ENCODE measurements around the gene SHROOM2. TPM values are rescaled to one million over a fixed set of nuclear protein-coding genes. Genes with fewer than 3 reads are reported as not detected.
A peak's percentile ranks its signal among the peaks of the same experiment; 100 is the strongest.

SHROOM2 gene
- polyA plus RNA-seq, 1 experiment = 1.1 TPM

- CTCF ChIA-PET = interaction anchor here (1.5 kb wide), 1 partner anchor 136 kb away, joined by 8 read pairs; no protein-coding TSS in a partner anchor
- DNase-seq (ENCODE audit: low read depth) = no peak
- no peaks in the 10 kb centered on the region for H3K36me3 ChIP-seq (ENCODE audit: control insufficient read depth, insufficient read depth, low read length)
- no peak for TF ChIP-seq CTCF (IDR thresholded peaks at IDR 0.05; ENCODE audit: insufficient read depth, low read depth, low read length)
- H3K4me3 ChIP-seq (ENCODE audit: low read depth, low read length) = no peak overlapping the region
- POLR2A ChIA-PET = no interaction called here
- no peaks in the 10 kb centered on the region for H3K27me3 ChIP-seq (ENCODE audit: control insufficient read depth, insufficient read depth, low read length)
Measured at GRCh38 chrX:9983441-9983840, 197.2 kb downstream of the SHROOM2 start.

- Histone ChIP-seq H3K27me3 (ENCODE audit: control insufficient read depth, insufficient read depth, low read length) (no peaks in the 10 kb centered on the region), H3K4me3 (ENCODE audit: low read depth, low read length) (no peak overlapping the region), H3K36me3 (ENCODE audit: control insufficient read depth, insufficient read depth, low read length) (no peaks in the 10 kb centered on the region)
- ChIA-PET CTCF (no interaction called here), POLR2A (no interaction called here)
- TF ChIP-seq CTCF (IDR thresholded peaks at IDR 0.05; ENCODE audit: insufficient read depth, low read depth, low read length) = no peak
- no peak for DNase-seq (ENCODE audit: low read depth)
Measured at GRCh38 chrX:9983846-9984245, 197.6 kb downstream of the SHROOM2 start.

- H3K4me3 ChIP-seq (ENCODE audit: low read depth, low read length) = no peak overlapping the region
- H3K36me3 ChIP-seq (ENCODE audit: control insufficient read depth, insufficient read depth, low read length) = no peaks in the 10 kb centered on the region
- ChIA-PET POLR2A (no interaction called here), CTCF (interaction anchor here (0.6 to 2.3 kb wide), 3 partner anchors 33 to 987 kb away, joined by 3 to 12 read pairs (median 5); no protein-coding TSS in a partner anchor)
- H3K27me3 ChIP-seq (ENCODE audit: control insufficient read depth, insufficient read depth, low read length) = no peaks in the 10 kb centered on the region
- DNase-seq (ENCODE audit: low read depth) = no peak
- TF ChIP-seq CTCF (IDR thresholded peaks at IDR 0.05; ENCODE audit: insufficient read depth, low read depth, low read length) = peak; percentile 38; the same call in 1 of the 2 replicates
Measured at GRCh38 chrX:9988762-9989161, 202.5 kb downstream of the SHROOM2 start.

GRCh38 chrX:9992061-9992460 is 205.8 kb downstream of the SHROOM2 start:
- POLR2A ChIA-PET = no interaction called here
- H3K36me3 ChIP-seq (ENCODE audit: control insufficient read depth, insufficient read depth, low read length) = no peaks in the 10 kb centered on the region
- DNase-seq (ENCODE audit: low read depth) = no peak
- H3K4me3 ChIP-seq (ENCODE audit: low read depth, low read length) = no peak overlapping the region
- no peak for TF ChIP-seq CTCF (IDR thresholded peaks at IDR 0.05; ENCODE audit: insufficient read depth, low read depth, low read length)
- H3K27me3 ChIP-seq (ENCODE audit: control insufficient read depth, insufficient read depth, low read length) = no peaks in the 10 kb centered on the region
- CTCF ChIA-PET = interaction anchor here (0.7 to 3.6 kb wide), 2 partner anchors 105 to 128 kb away, joined by 4 to 41 read pairs; no protein-coding TSS in a partner anchor

GRCh38 chrX:9992724-9993123 is 206.5 kb downstream of the SHROOM2 start:
- H3K4me3 ChIP-seq (ENCODE audit: low read depth, low read length) = no peak overlapping the region
- TF ChIP-seq CTCF (IDR thresholded peaks at IDR 0.05; ENCODE audit: insufficient read depth, low read depth, low read length) = no peak
- no peak for DNase-seq (ENCODE audit: low read depth)
- H3K36me3 ChIP-seq (ENCODE audit: control insufficient read depth, insufficient read depth, low read length) = no peaks in the 10 kb centered on the region
- CTCF ChIA-PET = interaction anchor here (3.6 kb wide), 1 partner anchor 127 kb away, joined by 41 read pairs; no protein-coding TSS in a partner anchor
- POLR2A ChIA-PET = no interaction called here
- H3K27me3 ChIP-seq (ENCODE audit: control insufficient read depth, insufficient read depth, low read length) = no peaks in the 10 kb centered on the region
